ENCODE results near the gene PIGH. TPM values are rescaled to one million over a fixed set of nuclear protein-coding genes. Genes with fewer than 3 reads are reported as not detected.

Gene PIGH
- total and polyA plus RNA-seq, 2 of the 13 experiments (the other 11 are each of a cell fraction or from before 2014, with no cell fraction given) = 30.0 to 43.5 TPM

DNA sequence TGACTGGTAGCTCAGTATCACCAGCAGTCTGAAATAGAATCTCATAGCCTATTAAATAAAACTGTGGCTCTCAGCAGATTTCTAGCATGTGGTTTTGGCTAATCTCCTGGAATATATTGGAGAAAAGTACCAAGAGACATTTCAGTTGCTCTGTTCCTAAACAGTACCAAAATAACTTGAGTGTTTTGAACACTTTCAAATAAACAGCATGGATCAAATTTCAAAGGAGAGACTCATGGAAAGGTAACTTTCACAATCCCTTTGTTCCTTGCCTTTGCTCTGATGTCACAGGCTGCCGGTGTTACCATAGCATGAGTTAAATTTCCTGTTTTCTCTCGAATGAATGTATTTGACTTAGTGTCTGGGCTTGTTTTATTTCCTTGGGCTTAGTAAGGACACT, 23.0 kb upstream of the PIGH start (continued):
- TF ChIP-seq ZNF646 (CRISPR knock-in tag; IDR thresholded peaks at IDR 0.05) (no peak), SIX4 (CRISPR knock-in tag; IDR thresholded peaks at IDR 0.05) (peak; percentile 98), NFYC (CRISPR knock-in tag; IDR thresholded peaks at IDR 0.05) (no peak), IRF1 (CRISPR knock-in tag; IDR thresholded peaks at IDR 0.05; ENCODE audit: low read depth) (no peak), ZNF484 (CRISPR knock-in tag; IDR thresholded peaks at IDR 0.05; ENCODE audit: borderline replicate concordance, low read depth) (no peak), ZNF121 (CRISPR knock-in tag; IDR thresholded peaks at IDR 0.05) (no peak), EEA1 (CRISPR knock-in tag; IDR thresholded peaks at IDR 0.05; ENCODE audit: borderline replicate concordance) (no peak), KLF15 (CRISPR knock-in tag; IDR thresholded peaks at IDR 0.05; ENCODE audit: borderline replicate concordance) (no peak), ZNF263 (CRISPR knock-in tag; IDR thresholded peaks at IDR 0.05) (no peak), ZNF383 (CRISPR knock-in tag; IDR thresholded peaks at IDR 0.05; ENCODE audit: borderline replicate concordance) (no peak), ZNF281 (CRISPR knock-in tag; IDR thresholded peaks at IDR 0.05; ENCODE audit: borderline replicate concordance) (0 out of 2 replicates have a peak, but pooled peaks have one; percentile 14), PCBP2 (optimal IDR thresholded peaks at IDR 0.05; ENCODE audit: low read depth, low read length, poor library complexity, severe bottlenecking) (no peak), ELF3 (CRISPR knock-in tag; IDR thresholded peaks at IDR 0.05) (peak; percentile 40; the same call in 1 of the 2 replicates), FOXO1 (CRISPR knock-in tag; IDR thresholded peaks at IDR 0.05) (peak; percentile 69; the same call in 1 of the 2 replicates), KDM6A (CRISPR knock-in tag; IDR thresholded peaks at IDR 0.05; ENCODE audit: low read depth) (no peak), FOXP4 (CRISPR knock-in tag; IDR thresholded peaks at IDR 0.05) (peak; percentile 43; the same call in 1 of the 2 replicates), CHD4 (IDR thresholded peaks at IDR 0.05; ENCODE audit: borderline replicate concordance, low read length) (no peak)

Data from HepG2 (cell line).